Pons (tissue), 1 donor: ENCODE data around the gene FLYWCH2.

Source experiments
- DNase-seq: peaks from one replicate; pipeline ENCODE4 v3.0.0-alpha.2; 2016; ENCODE audit warnings: low spot score

The FLYWCH2 gene

DNA sequence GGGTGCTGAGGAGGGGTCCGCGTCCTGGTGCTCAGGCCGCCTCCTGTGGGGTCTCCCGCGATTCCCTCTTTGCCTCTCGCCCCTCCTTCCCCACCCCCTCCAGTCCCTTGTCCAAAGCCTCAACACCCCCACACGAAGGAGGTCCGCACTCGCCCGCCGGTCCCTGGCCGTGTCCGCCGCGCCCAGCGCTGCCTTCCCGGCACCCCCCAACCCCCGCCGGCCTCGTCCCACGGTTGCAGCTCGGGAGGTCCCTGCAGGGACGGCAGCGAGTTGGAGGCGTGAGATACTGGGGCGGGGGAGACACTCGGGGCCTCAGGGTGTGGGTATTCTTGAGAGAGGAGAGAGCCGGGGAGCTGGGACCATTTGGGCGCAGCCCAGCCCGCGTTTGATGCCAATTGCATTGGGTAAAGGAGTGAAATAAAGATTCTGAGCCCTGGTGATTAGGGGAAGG is 468 bp downstream of the FLYWCH2 start:
- DNase-seq, result no peak

DNA sequence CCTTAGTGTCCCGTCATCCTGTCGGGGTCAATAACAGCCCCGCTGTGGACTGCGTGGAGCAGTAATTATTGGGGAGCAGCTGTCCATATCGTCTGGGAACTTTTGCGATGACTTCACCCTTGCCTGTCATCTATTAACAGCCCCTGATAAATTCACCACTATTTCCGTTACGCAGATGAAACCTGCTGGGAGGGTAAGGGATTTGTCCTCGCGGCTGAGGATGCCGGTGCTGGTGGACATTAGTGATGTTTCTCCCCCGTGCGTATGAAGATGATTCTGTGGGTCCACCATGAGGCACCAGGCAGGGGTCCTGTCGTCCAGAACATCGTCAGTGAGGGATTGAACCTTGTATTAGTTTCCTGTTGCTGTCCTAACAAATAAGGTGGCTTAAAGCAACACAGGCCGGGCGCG is 1.0 kb downstream of the FLYWCH2 start:
- no peak for DNase-seq

DNA sequence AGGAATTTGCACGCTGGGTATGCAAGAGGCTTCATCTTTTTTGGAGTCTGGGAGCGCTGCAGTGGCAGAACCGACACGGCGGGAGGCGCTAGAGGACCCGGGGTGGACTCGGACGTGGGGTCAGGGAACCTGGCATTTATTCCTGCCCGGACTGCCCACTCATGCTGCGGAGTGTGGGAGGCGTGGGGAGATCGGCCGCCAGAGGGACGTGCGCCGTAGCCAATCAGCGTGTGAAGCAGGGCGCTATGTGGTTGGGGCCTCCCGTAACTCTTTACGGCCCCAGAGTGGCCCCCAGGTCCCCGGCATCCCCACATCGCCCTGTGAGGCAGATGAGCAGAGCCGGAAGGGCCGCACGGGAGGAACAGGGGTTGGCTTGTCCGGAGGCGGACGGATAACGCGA is 11.2 kb downstream of the FLYWCH2 start:
- no peak for DNase-seq

DNA sequence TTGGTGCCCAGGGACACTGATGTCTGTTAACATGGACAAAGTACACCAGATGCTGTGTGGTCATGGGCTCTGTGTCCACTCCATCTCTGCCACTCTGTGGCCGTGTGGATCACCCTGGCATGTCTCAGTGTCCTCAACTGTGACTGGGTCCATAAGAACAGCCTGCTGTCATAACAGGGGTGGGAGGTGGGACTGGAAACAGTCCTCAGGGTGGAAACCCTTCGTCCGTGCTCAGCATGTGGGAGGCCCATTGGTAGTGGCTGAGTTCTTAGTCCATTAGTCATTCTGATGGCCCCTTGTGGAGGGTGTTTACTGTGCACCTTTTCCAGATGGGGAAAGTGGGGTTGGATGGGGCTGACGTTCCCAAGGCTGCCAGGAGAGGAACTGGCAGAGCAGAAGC is 12.8 kb downstream of the FLYWCH2 start:
- DNase-seq, result no peak

DNA sequence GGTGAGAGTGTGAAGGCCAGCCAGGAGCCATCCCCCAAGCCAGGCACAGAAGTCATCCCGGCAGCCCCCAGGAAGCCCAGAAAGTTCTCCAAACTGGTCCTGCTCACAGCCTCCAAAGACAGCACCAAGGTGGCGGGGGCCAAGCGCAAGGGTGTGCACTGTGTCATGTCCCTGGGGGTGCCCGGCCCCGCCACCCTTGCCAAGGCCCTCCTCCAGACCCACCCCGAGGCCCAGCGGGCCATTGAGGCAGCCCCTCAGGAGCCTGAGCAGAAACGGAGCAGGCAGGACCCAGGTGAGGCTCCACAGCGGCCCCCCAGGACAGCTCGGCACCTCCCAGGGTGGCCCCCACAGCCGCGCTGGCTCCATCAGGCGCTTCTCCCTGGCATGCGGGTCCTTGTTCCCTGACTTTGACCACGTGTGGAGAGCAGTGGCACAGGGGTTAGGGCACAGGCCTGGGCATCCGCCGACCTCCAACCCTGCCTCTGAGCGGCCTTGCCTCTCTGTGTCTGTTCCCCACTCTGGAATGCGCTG is 13.5 kb downstream of the FLYWCH2 start:
- no peak for DNase-seq

DNA sequence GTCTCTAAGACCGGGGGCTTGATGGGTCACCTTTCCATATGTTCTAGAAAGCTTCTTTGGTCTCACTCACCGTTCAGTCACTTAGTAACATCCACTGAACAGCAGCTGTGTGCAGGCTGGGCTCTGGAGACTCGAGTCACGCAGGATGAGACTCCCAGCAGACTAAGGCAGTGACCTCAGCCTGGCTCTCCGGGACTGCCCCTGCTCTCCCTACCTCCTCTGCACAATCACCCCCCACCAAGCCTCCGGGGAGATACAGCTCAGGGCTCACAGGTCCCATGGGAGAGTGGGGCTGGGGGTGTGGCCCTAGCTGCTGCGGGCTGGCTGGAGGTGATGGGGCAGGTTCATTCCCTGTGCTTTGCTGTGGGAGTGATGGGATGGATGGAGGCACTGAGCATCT is 14.1 kb downstream of the FLYWCH2 start:
- DNase-seq, result no peak

DNA sequence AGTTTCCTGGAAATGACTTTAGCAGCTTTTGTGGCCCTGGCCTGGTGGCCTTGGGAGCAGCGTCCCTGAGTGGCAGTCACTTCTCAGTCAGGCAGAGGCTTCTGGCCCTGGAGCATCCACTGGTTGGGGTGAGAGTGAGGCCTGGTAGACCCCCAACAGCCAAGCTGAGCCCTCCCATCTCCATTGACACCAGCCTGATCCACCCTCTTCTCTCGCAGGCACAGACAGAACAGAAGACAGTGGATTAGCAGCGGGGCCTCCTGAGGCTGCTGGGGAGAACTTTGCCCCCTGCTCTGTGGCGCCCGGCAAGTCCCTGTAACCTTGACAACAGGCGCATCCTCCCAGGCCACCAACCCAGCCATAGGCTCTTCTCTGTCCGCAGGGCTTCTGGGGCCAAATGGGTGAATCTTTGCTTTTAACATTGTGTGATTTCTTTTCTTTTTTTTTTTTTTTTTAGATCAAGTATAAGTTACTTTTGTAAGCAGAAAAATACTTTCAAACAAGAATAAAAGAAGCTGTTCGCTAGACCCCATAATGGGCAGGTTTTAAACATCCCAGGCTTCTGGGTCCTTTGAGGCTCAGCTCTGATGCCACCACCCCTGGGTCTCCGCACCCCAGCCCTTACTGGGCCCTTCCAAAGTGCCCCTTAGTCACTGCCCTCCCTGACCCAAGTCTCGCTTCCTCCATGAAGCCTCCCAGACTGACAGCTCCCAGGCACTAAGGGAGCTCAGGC is 16.0 kb downstream of the FLYWCH2 start:
- DNase-seq, result no peak

DNA sequence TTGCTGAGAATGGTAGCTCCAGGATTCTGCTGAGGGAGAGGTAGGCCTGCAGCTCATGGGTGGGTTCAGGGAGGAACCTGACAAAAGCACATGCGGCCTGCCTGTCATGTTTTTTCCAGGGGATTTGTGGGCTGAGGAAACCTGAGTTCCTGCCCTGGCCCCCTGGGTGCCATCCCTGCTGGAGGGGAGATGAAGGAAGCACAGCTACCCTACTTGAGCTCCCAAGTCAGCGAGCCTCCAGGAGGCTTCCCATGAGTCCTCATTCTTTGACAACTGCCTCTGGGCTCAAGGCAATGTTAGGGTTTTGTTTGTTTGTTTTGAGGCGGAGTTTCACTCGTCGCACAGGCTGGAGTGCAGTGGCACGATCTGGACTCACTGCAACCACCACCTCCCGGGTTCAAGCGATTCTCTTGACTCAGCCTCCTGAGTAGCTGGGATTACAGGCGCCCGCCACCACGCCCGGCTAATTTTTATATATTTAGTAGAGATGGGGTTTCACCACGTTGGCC is 16.6 kb downstream of the FLYWCH2 start:
- DNase-seq, result no peak

DNA sequence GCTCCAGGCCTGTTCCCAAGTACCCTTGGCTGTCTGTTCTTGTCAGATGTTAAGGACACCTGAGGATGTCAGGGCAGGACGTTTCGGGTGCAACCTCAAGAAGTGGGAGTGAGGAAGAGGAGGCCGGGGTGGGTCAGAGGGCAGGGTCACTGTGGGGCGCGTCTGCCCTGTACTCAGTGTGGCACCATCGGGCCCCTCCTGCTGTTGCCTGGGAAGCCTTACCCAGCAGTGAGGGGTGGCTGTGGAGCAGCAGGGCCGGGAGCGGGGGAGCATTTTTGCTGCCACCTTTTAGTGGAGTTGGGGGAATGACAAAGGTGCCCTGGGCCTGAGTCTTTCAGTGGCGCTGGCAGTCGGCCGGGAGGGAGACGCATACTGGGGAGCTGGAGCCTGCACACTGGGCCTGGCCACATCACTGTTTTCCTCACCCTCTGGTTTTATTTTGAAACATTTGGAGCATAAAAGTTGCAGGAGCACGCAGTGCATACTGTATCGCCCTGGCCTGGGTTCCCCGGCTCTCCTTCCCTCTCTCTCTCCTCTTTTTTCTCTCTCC is 17.6 kb downstream of the FLYWCH2 start:
- no peak for DNase-seq

DNA sequence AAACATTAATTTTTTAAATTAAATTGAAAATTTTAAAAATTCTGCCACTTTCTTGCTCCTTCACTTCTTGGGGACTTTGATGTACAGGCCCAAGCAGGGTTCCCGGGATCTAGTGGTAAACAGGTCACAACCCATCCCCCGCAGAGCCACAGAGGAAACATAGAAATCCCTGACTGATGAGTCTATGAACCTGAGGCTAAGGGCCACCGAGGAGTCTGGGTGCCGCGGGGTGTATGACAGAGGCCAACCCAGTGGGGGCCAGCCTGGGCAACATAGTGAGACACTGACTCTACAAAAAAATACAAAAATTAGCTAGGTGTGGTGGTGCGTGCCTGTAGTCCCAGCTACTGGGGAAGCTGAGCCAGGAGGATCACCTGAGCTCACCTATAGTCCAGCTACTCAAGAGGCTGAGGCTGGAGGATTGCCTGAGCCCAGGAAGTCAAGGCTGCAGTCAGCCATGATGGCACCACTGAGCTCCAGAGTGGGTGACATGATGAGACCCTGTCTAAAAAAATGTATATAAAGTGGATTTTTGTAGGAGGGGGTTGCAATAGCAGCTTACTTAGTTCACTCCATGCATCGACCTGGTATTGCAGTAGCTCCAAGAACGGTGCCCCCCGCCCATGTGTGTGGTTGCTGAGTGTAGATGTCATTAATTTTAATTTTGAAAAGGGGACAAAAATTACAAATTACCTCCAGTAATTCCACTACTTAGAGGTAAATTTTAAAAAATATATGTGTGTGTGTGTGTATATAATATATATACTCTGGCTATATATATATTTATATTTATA is 19.5 kb downstream of the FLYWCH2 start:
- DNase-seq, result no peak

DNA sequence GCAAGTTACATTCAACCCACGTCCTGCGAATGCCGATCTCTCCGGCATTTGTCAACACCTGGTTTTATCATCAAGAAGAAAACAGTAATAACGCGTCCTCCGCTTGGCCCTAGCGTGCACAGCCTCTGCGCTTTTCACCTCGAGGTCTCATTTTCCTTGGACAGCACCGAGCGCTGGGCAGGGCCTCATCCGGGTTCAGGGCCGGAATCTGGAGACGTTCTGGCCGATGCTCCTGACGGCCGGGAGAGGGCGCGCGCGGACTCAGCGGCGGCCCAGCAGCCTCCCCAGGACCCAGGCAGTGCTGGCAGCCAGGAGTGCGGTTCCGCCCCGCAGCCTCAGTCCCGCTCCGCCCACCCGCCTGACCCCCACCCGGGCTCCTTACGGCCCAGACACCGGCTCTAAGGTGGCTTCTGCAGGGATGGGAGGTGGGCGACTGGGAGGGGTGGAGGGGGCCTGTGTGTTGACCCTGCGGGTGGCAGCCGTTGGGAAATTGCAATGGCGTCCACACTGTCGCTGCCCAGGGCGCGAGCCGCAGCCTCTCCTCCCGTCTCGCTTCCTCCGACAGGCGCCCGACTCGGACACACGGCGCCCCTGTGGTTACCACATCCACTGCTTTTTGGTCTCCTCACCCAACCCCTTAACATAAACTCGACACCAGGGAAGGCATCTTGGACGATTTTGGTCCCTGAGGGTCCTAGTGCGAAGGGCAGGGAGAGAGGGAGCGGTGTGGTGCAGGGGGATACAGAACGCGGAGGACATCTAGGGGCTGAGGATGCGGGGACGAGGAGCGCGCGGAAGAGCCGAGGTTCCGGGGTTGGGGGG is 21.3 kb downstream of the FLYWCH2 start:
- peak; percentile 79 for DNase-seq

DNA sequence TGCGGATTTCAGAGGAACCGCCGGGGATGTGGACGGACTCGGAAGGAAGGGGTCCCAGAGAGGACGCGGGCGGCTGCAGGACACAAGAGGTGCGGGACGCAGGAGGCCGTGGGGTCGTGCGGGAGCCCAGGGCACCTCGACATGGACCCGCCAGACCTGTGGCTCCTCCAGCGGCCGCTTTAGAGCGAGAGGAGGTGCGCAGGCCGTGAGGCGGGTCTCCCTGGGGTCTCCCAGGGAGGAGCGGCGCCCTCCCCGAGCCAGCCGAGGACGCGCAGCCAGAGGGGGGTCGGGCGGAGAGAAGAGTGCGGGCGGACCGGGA is 21.9 kb downstream of the FLYWCH2 start:
- no peak for DNase-seq

DNA sequence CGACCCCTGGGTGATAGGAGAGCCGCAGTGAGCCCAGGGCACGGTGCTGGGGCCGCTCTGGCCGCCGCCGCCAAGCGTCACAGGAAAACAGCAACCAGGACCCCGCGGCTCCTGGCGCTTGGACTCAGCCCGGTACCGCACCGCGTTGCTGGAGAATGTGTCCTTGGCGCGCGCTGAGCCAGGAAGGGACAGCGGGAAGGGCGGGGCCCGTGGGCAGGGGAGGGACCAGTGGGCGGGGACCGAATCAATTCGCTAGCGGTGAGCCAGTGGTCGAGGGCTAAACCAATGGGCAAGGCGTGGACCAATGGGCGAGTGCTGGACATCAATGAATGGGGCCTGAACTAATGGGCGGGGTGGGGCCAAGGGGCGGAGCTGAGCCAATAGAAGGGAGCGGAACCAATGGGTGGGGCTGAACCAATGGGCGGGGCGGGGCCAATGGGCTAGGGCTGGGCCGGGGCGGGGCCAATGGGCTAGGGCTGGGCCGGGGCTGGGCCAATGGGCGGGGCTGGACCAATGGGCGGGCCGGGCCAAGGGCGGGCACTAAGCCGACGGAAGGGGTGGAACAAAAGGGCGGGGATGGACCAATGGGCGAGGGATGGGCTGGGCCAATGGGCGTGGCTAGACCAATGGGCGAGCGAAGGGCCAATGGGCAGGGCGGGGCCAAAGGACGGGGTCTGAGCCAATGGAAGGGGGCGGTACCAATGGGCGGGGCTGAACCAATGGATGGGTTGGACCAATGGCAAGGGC is 22.4 kb downstream of the FLYWCH2 start:
- peak; percentile 100 for DNase-seq

DNA sequence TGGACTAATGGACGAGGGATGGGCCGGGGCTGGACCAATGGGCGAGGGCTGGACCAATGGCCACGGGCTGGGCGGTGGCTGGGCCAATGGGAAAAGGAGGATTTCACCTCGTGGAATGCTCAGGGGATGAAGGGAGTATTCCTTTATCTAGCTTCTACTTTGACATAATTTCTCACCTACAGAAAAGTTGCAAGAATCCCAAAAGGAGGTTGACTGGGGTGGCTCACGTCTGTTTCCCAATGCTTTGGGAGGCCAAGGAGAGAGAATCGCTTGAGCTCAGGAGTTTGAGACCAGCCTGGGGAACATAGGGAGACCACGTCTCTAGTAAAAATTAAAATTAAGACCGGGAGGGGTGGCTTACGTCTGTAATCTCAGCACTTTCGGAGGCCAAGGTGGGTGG is 23.0 kb downstream of the FLYWCH2 start:
- DNase-seq, result no peak

DNA sequence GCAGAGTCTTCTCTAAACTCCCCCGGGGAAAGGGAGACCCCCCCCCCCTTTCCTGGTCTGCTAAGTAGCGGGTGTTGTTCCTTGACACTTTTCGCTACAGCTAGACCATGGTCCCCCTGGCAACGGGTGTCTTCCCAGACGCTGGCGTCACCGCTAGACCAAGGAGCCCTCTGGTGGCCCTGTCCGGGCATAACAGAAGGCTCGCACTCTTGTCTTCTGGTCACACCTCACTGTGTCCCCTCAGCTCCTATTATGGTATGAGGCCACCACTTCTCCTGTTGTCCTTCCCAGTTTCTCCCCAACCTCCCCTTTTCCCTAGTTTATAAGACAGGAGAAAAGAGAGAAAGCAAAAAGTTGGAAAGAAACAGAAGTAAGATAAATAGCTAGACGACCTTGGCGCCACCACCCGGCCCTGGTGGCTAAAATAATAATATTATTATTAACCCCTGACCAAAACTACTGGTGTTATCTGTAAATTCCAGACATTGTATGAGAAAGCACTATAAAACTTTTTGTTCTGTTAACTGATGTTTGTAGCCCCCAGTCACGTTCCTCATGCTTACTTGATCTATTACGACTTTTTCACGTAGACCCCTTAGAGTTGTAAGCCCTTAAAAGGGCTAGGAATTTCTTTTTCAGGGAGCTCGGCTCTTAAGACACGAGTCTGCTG is 24.2 kb downstream of the FLYWCH2 start:
- DNase-seq, result peak; percentile 54

DNA sequence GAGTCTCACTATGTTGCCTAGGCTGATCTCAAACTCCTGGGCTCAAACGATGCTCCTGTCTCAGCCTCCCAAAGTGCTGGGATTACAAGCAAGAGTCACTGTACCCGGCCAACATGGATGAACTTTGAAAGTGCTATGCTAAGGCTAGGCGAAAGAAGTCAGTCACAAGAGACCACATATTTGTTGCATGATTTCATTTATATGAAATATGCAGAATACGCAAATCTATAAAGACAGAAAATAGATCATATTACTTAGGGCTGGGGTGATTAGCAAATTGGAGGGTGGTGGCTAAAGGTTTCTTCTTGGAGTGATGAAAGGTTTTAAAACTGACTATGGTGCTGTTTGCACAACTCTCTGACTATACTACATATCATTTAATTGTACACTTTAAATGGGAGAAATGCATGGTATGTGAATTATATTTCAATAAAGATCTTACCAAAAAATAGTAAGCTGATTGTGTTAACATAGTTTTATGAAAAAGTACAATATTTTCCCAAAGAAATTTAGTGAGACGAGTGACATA is 27.5 kb downstream of the FLYWCH2 start:
- DNase-seq, result no peak

DNA sequence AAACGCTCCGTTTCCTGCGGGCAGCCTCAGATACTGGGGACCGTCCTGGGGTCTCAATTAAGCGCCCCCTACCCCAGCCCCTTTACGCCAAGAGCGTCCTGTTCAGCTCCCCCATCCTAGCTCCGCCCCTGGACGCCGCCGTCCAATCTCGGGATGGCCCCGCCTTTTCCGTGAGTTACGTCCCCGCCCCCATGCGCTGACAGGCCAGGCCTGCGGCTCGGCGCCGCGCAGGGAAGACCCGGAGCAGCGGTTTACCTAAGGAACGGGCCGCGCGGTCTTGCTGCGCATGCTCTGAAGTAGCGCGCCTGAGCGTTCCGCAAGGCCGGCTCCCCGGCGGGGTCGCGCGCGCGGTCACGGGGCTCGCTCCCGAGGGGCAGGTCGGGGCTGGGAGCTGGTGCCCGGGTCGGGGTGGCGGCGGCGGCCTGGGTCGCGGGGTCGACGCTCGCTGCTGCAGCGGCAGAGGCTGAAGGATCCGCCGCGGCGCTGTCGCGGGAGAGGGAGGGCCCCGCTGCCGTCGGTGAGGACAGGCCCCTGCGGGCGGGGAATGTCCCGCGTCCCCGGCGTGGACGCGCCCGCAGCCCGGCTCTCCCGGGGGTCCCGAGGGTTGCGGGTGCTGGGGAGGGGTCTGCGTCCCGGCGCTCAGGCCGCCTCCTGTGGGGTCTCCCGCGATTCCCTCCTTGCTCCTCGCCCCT is 28.8 kb downstream of the FLYWCH2 start, which contains the start of gene FLYWCH1:
Gene FLYWCH1 (plus strand): TSS at position 294 of the 692 bp plus-strand sequence. CDS start 17,755 bp downstream, outside the sequence.
- DNase-seq, result peak; percentile 97

DNA sequence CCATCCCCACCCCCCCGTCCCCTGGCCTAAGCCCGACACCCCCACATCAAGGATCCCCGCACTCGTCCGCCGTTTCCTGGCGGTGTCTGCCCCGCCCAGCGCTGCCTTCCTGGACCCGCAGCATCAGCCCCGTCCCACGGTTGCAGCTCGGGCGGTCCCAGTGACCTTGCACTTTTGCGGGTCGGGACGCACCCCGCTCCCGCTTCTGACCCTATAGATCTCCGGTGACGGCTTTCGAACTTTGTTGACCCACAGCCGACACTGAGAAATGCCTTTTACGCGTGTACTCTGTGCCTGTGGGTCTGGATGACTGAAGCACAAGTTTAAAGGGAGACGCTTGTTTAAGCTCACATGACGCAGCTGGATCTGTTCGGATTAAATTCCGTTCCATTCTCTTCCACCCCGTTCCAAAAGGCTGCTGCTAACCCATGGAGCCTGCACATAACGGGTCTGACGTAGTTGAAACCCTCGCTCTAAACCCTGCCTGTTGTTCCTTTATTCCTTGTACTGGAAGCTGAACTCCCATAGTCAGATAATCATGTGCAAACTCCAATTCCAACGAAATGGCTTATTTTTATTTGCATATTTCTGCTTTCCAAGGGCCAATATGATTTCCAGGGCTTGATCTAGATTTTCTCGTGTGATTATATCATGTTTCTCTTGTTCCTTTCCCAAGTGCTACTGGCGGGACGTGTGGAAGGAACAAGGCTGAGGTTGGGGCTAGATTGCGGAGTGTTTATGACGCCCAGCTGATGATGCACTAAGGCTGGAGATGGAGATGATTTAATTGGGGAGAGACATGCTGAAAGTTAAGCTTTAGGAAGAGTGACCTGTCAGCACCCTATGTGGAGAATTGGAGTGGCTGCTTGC is 29.6 kb downstream of the FLYWCH2 start:
- peak; percentile 48 for DNase-seq

DNA sequence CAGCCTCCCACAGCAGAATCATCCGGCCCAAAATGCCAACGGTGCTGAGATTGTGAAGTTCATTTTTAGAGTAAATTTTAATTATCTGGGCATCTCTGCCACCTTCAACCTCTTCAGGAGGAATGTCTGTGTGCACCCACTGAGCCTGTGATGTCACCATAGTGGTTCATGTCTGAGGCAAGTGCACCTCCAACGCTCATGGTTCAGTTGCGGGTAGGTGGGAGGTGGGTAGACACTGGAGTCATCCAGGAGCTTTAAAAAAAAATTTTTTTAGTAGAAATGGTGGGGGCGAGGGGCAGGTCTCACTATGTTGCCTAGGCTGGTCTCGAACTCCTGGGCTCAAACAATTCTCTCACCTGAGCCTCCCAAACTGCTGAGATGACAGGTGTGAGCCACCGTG is 30.6 kb downstream of the FLYWCH2 start:
- no peak for DNase-seq
